HG03460 (cell line): ENCODE results near the gene PNPLA7.
"Not testable (repeated sequence)": the region's sequence is repeated elsewhere in the genome, so short reads cannot be mapped to it uniquely, and the experiment has no call there.

Experiments used
- ATAC-seq: cut with Tn5 transposase; IDR thresholded peaks from one replicate; pipeline ENCODE4 v1.9.1; 2021; ENCODE audit not compliant: unreplicated experiment

Gene PNPLA7

DNA sequence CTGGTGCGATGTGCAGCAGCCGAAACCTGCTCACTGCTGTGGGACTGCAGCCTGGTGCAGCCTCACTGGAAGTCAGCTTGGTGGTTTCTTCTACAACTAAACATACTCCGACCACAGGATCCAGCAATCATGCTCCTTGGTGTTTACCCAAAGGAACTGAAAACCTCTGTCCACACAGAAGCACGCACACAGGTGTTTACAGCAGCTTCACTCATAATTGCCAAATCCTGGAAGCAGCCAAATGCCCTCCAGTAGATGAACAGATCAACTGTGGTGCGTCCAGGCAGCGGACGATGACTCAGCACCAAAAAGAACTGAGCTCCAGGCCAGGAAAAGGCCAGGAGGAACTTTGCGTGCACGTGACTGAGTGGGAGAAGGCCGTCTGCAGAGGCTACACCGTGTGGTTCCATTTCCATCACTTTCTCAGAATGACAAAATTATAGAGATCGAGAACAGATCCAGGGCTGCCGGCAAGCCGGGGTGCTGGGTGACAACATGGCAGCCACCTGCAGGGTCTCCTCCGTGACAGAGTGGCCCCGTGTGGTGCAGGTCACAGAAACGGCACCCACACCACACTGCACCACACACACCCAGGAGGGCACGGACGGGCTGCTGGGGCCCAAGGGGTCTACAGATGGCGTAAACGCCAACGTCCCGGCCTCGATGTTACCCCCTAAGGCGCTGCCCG is 68.0 kb downstream of the PNPLA7 start:
- ATAC-seq: peak; percentile 47

DNA sequence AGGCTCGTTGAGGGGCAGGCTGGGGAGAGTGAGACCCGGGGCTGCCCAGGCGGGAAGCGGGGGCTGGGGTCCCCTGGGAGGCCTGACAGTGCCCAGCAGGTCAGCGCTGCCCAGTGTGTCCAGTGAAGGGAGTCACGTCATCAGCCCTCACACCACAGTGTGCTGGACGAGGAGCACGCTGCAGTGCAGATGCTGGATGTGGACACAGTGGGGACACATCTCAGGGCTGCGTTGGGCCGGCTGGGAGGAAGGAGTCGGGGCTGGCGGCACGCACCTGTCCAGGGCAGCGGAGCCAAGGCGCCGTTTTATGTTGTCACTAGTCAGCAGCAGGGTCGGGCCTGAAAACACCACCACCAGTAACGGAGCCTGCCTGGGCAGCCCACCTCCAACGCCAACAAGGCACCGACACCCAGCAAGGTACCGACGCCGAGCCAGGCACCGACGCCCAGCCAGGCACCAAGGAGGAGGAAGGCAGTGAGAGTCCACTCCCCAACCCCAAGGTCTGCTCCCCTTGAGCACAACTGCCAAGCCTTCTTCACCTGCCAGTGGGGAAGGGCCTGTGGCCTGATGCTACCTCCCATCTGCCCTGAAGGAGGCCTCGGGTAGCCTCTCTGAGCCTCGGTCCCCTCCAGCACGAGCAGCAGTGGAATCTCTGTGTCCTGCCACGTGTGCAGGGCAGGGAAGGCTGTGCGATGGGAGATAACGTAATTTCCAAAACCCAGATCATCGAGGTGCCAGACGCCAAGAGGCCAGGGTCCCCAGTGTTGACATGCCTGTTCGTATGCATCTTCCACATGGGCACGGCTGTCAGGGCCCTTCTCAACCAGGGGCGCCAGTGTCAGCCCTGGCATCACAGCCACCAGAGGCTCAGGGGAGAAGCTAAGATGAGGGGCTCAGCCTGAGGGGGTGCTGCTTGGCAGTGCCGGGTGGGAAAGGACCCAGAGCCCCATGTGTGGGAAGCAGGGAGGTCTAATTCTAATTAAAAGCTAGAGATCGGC is 69.2 kb downstream of the PNPLA7 start:
- no peak for ATAC-seq

DNA sequence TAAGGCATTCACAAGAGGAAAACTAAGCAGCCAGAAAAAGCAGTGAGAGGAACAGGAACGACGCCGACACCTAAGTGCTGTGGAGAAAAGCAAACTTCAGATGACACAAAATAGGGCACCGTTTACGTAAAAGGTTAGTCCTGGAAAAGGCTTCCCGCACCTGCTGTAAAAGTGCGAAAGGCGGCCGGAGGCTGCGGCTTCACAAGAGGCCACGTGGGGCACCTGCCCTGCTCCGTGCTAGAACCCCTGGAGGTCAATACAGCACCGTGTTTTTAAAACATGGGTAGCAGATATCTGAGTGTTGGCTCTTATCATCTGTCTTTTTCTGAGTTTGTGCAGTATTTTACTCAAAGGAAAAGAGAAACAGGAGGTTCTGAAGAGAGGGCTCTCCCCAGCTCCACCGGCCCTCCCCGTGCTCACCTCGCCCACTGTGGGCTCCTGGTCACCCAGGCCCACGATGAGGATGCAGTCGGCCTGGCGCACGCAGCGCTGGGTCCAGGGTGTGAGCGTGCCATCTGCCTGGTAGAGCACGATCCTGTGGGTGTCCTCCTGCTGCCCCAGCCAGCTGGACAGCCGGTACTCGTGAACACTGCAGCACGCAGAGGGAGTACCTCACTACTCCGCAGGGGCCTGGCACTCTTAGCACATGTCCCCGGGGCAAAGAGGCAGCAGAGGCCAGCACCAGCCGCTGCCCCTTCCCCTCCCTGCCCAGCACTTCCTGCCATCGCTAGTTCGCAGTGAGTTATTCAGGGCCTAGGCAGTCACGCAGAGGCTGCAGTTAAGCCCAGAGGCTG is 70.1 kb downstream of the PNPLA7 start:
- no peak for ATAC-seq

GRCh38 chr9:137478962-137479861 is 71.0 kb downstream of the PNPLA7 start:
- no peak for ATAC-seq

GRCh38 chr9:137478613-137478961 is 71.6 kb downstream of the PNPLA7 start:
- ATAC-seq: no peak

- ATAC-seq: no peak
Measured at GRCh38 chr9:137477778-137478612, 72.2 kb downstream of the PNPLA7 start.

DNA sequence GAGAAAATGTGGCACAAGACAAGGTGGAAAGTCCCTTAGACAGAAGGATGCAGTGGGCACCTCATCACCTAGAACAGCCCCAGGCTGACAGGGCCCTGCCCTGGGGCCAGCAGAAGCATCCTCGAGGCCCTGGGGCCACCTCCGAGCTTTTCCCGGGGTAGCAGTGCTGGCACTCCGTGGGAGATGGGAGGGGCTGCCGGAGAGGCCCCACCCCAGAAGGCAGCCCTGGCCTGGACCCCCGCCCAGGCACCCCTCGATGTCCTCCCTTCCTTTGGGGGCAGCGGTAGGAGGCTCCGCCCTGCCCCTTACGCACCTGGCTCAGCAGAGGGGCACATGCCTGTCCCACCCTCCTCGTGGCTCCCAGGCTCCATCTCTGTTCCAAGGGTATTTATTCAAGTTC is 73.3 kb downstream of the PNPLA7 start:
- ATAC-seq: no peak

- ATAC-seq: no peak
Measured at GRCh38 chr9:137475666-137476065, 74.5 kb downstream of the PNPLA7 start.

GRCh38 chr9:137474271-137474670 is 75.9 kb downstream of the PNPLA7 start:
- ATAC-seq: no peak

GRCh38 chr9:137470785-137471184 is 79.4 kb downstream of the PNPLA7 start:
- ATAC-seq: no peak

GRCh38 chr9:137467896-137468295 is 82.3 kb downstream of the PNPLA7 start:
- no peak for ATAC-seq

- ATAC-seq: no peak
Measured at GRCh38 chr9:137467161-137467581, 83.0 kb downstream of the PNPLA7 start.

GRCh38 chr9:137466389-137467085 is 83.7 kb downstream of the PNPLA7 start:
- not testable (repeated sequence) for ATAC-seq

DNA sequence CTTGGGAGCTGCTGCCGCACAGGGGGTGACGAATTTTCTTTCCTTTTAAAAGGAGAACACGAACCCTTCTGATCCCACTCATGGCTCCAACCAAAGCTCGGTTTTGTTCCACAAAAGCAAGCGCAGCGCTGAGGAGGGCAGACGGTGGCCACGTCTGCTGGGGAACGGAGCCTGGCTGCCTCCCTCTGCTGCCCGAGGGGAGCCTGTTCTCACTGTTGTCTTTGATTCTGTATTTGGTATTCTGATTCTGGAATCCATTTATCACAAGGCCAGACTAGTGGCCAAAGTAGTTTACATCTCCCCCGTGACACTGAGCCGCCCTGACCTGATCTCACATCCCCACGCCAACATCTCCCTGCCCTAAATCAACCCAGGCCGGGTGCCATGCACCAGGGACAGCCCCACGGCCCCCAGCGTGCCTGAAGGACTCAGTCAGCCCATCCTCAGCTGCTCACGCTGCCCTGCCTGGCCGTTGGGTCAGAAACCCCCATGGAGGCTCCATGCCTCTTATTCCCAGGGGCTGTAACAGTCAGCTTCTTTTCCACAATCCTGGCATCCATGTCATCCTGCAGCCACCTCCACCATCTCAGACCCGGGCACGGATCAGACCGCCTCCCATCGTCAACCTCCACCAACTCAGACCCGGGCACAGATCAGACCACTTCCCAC is 84.3 kb downstream of the PNPLA7 start:
- ATAC-seq: no peak

- no peak for ATAC-seq
Measured at GRCh38 chr9:137465000-137465719, 85.0 kb downstream of the PNPLA7 start.

GRCh38 chr9:137464291-137464999 is 85.8 kb downstream of the PNPLA7 start:
- no peak for ATAC-seq

GRCh38 chr9:137463931-137464290 is 86.3 kb downstream of the PNPLA7 start:
- no peak for ATAC-seq
